Right atrium auricular region (tissue), 2 donors: Measurements from ENCODE around the gene DEXI. TPM values are rescaled to one million over a fixed set of nuclear protein-coding genes. Genes with fewer than 3 reads are reported as not detected.

Experiments
- DNase-seq: peaks from one replicate; pipeline ENCODE4 v3.0.0-alpha.2; 2019; ENCODE audit warnings: low spot score
- H3K27ac ChIP-seq, 2 donors: fragments of 200-600 bp; sonication (generic); 1 replicate in 1 of 2; 2 replicates in 1 of 2; pipeline ENCODE4 v1.5.1; 2016 to 2019
- H3K27me3 ChIP-seq, 2 donors: fragments of 200-600 bp; sonication (generic); one replicate each; pipeline versions ENCODE4 v1.5.1 to v1.6.0; 2017 to 2019
- H3K36me3 ChIP-seq: fragments of 200-600 bp; sonication (generic); one replicate; pipeline ENCODE4 v1.5.1; 2016
- H3K4me1 ChIP-seq, 2 donors: fragments of 200-600 bp; sonication (generic); one replicate each; pipeline versions ENCODE4 v1.5.1 to v1.6.0; 2017 to 2019
- H3K4me3 ChIP-seq, 2 donors: fragments of 200-600 bp; sonication (generic); 1 replicate in 1 of 2; 2 replicates in 1 of 2; pipeline ENCODE4 v1.5.1; 2017 to 2019; ENCODE audit warnings: mild to moderate bottlenecking in 1 of 2, moderate library complexity in 1 of 2
- H3K9me3 ChIP-seq, 2 donors: fragments of 200-600 bp; sonication (generic); one replicate each; pipeline ENCODE4 v1.5.1; 2019
- CTCF ChIP-seq, 2 donors: fragments of 200-600 bp; sonication (generic); IDR thresholded peaks; one replicate each; pipeline ENCODE4 v1.5.1; 2019; ENCODE audit warnings: antibody characterized with exemption in 2 of 2
- total RNA-seq, 2 donors: library from RNA; depleted of rRNA; stranded (reverse); fragments of >200 nt; gene quantifications; one replicate each; pipeline ENCODE4 v1.1.0, GENCODE V29; 2016

The DEXI gene
- total RNA-seq, 2 donors from 2014 or later, result 129 to 164 TPM

DNA sequence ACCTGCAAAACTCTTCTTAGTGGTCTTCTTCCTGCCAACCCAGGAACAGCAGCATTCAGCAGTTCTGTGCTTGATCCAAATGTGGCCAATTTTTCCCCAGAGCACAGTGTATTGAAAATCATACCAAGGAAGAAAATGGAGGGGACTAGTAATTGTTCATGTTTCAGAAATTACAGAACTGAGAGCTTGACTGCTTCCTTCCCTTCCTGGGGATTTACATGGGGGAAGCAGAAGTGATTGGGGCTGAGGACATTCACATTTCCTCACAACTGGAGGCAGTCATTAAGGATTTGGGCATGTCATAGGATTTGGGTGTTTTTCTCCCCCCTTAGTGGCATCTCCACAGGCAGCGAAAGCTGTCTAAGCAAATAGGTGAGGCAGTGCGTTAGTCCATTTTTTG lies 45.5 kb downstream of the DEXI start:
- no peaks in the 10 kb centered on the region for H3K4me1 ChIP-seq
- TF ChIP-seq CTCF (IDR thresholded peaks at IDR 0.05), result no peak
- H3K4me3 ChIP-seq, result no peak overlapping the region
- no peak overlapping the region for H3K27ac ChIP-seq
- H3K27me3 ChIP-seq, result no peaks in the 10 kb centered on the region
- no peak for DNase-seq
- no peaks in the 10 kb centered on the region for H3K36me3 ChIP-seq
- no peaks in the 10 kb centered on the region for H3K9me3 ChIP-seq

GRCh38 chr16:10896165-10896564 lies 46.1 kb downstream of the DEXI start:
- H3K27me3 ChIP-seq, result no peaks in the 10 kb centered on the region
- H3K9me3 ChIP-seq, result no peaks in the 10 kb centered on the region
- H3K4me1 ChIP-seq, result no peaks in the 10 kb centered on the region
- no peak for TF ChIP-seq CTCF (IDR thresholded peaks at IDR 0.05)
- no peak overlapping the region for H3K4me3 ChIP-seq
- DNase-seq, result no peak
- no peak overlapping the region for H3K27ac ChIP-seq
- H3K36me3 ChIP-seq, result no peaks in the 10 kb centered on the region

GRCh38 chr16:10895053-10895946 lies 47.0 kb downstream of the DEXI start:
- H3K36me3 ChIP-seq, result no peaks in the 10 kb centered on the region
- H3K27me3 ChIP-seq, result no peaks in the 10 kb centered on the region
- no peak overlapping the region for H3K4me3 ChIP-seq
- DNase-seq, result no peak
- TF ChIP-seq CTCF (IDR thresholded peaks at IDR 0.05), result no peak
- H3K4me1 ChIP-seq, result no peaks in the 10 kb centered on the region
- no peak overlapping the region for H3K27ac ChIP-seq
- H3K9me3 ChIP-seq, result no peaks in the 10 kb centered on the region

- no peaks in the 10 kb centered on the region for H3K9me3 ChIP-seq
- no peaks in the 10 kb centered on the region for H3K27me3 ChIP-seq
- no peak overlapping the region for H3K4me3 ChIP-seq
- no peak for DNase-seq
- no peak for TF ChIP-seq CTCF (IDR thresholded peaks at IDR 0.05)
- no peak overlapping the region for H3K27ac ChIP-seq
- H3K4me1 ChIP-seq, result no peaks in the 10 kb centered on the region
- no peaks in the 10 kb centered on the region for H3K36me3 ChIP-seq
Observed at GRCh38 chr16:10892782-10893318, 49.4 kb downstream of the DEXI start.

DNA sequence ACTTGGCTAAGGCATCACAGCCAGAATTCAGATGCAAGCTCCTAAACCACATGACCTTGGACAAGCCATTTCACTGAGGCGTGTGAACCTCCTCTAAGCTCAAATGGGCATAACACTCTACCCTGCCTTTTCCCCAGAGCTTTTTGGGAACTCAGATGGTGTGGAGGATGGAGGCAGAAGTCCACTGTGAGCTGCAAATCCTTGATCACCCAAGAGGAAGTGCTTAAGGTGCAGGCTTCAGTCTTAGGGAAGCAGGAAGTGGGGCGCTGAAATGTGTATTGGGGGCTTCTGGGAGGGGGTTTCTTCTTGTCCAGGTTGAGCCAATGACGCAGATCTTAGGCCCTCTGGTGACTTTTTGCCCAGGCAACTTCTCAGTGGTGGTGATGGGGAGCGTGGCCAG lies 52.4 kb downstream of the DEXI start:
- H3K4me1 ChIP-seq, result no peaks in the 10 kb centered on the region
- TF ChIP-seq CTCF (IDR thresholded peaks at IDR 0.05), result no peak
- H3K4me3 ChIP-seq, result no peak overlapping the region
- no peaks in the 10 kb centered on the region for H3K9me3 ChIP-seq
- DNase-seq, result no peak
- H3K36me3 ChIP-seq, result no peaks in the 10 kb centered on the region
- H3K27ac ChIP-seq, result no peak overlapping the region
- no peaks in the 10 kb centered on the region for H3K27me3 ChIP-seq
